ENCODE measurements around the gene FAM131A.

DNA sequence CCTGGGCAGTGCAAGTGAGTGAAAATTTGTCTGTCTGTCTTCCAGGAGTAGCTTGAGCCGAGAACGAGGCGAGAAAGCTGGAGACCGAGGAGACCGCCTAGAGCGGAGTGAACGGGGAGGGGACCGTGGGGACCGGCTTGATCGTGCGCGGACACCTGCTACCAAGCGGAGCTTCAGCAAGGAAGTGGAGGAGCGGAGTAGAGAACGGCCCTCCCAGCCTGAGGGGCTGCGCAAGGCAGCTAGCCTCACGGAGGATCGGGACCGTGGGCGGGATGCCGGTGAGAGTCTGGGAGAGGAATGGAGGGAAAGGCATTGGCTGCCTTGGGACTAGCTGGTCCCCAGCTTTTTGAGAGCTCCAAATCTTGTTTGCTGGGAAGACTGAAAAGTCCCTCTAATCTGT is 10.2 kb upstream of the FAM131A start:
- TF ChIP-seq, protein P1, sequence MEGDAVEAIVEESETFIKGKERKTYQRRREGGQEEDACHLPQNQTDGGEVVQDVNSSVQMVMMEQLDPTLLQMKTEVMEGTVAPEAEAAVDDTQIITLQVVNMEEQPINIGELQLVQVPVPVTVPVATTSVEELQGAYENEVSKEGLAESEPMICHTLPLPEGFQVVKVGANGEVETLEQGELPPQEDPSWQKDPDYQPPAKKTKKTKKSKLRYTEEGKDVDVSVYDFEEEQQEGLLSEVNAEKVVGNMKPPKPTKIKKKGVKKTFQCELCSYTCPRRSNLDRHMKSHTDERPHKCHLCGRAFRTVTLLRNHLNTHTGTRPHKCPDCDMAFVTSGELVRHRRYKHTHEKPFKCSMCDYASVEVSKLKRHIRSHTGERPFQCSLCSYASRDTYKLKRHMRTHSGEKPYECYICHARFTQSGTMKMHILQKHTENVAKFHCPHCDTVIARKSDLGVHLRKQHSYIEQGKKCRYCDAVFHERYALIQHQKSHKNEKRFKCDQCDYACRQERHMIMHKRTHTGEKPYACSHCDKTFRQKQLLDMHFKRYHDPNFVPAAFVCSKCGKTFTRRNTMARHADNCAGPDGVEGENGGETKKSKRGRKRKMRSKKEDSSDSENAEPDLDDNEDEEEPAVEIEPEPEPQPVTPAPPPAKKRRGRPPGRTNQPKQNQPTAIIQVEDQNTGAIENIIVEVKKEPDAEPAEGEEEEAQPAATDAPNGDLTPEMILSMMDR (conservative IDR thresholded peaks at IDR 0.05 in 1 of 2, IDR thresholded peaks at IDR 0.05 in 1 of 2; ENCODE audit: extremely low read depth in 1 of 2, insufficient read depth in 1 of 2, low read depth in 1 of 2, low read length in 2 of 2) = no peak
- TF ChIP-seq EZH2 (IDR thresholded peaks at IDR 0.05; ENCODE audit: borderline replicate concordance, low read length) = no peak

Data from mammary epithelial cell (primary cell).